Transverse colon (tissue), 4 donors: ENCODE results near the gene GNG11. TPM values are rescaled to one million over a fixed set of nuclear protein-coding genes. Genes with fewer than 3 reads are reported as not detected.

Experiments
- DNase-seq: peaks from one replicate; pipeline ENCODE4 v3.0.0-alpha.2; 2019
- H3K27ac ChIP-seq, 4 donors: fragments of 200-600 bp; sonication (generic); 2 replicates each; pipeline ENCODE4 v1.5.1; 2016 to 2018; ENCODE audit warnings: inconsistent platforms in 4 of 4
- H3K27me3 ChIP-seq: fragments of 200-600 bp; sonication (generic); 2 replicates; pipeline ENCODE4 v1.5.1; 2017; ENCODE audit warnings: inconsistent platforms
- H3K36me3 ChIP-seq, 4 donors: fragments of 200-600 bp; sonication (generic); 2 replicates each; pipeline ENCODE4 v1.5.1; 2017 to 2019; ENCODE audit warnings: inconsistent platforms in 4 of 4
- H3K4me1 ChIP-seq, 4 donors: fragments of 200-600 bp; sonication (generic); 2 replicates each; pipeline ENCODE4 v1.5.1; 2017 to 2020; ENCODE audit warnings: inconsistent platforms in 4 of 4
- H3K4me3 ChIP-seq, 4 donors: fragments of 200-600 bp; sonication (generic); 1 replicate in 1 of 4; 2 replicates in 3 of 4; pipeline versions ENCODE4 v1.5.1 to v1.6.1; 2017 to 2019; ENCODE audit warnings: inconsistent platforms in 4 of 4
- H3K9me3 ChIP-seq, 2 donors: fragments of 200-600 bp; sonication (generic); 2 replicates each; pipeline ENCODE4 v1.5.1; 2017 to 2019; ENCODE audit warnings: inconsistent platforms in 2 of 2
- CTCF ChIP-seq, 5 experiments: fragments of 200-600 bp in 3 of 5; fragments of 450-650 bp in 2 of 5; sonication (generic) in 3 of 5; IDR thresholded peaks; 1 replicate in 2 of 5; 2 replicates in 3 of 5; pipeline ENCODE4 v1.5.1; 2016 to 2017; ENCODE audit warnings: antibody characterized with exemption in 5 of 5, inconsistent platforms in 3 of 5, mild to moderate bottlenecking in 2 of 5, moderate library complexity in 1 of 5
- EP300 ChIP-seq: sonication (generic); formaldehyde crosslinking; IDR thresholded peaks from one replicate; pipeline ENCODE4 v1.6.1; 2017; ENCODE audit warnings: antibody characterized with exemption, low read depth
- POLR2A ChIP-seq: fragments of 450-650 bp; IDR thresholded peaks from one replicate; pipeline ENCODE4 v1.6.1; 2016; ENCODE audit warnings: antibody characterized with exemption, mild to moderate bottlenecking, moderate library complexity
- POLR2AphosphoS5 ChIP-seq, 3 donors: sonication (generic); formaldehyde crosslinking; IDR thresholded peaks; one replicate each; pipeline ENCODE4 v1.6.1; 2016; ENCODE audit warnings: antibody characterized with exemption in 3 of 3
- WGBS, 2 donors: methylation state at CpG; one replicate each; pipeline ENCODE4 v1.1.5; 2018; ENCODE audit warnings: low coverage in 1 of 2; 5-methylcytosine and 5-hydroxymethylcytosine counted together
- in situ Hi-C, 4 donors: fragments of 200-750 bp; cut with MboI; loops; one replicate each; pipeline versions ENCODE4 v1.15.0 to v1.15.1; 2017; ENCODE audit warnings: low sequenced_read_pairs in 3 of 4, low pct_ligation_motif_present in 1 of 4, low pct_unique_long_range_greater_than_20kb in 1 of 4
- intact Hi-C: fragments of 100-400 bp; cut with DNase I; formaldehyde crosslinking; loops from one replicate; pipeline ENCODE4 v1.15.1; 2023; ENCODE audit warnings: low total_unique reads
- small RNA-seq, 4 donors: library from RNA; depleted of rRNA; stranded (forward); fragments of <200 nt; gene quantifications; one replicate each; pipeline ENCODE3, GENCODE V24; 2016
- total RNA-seq, 4 donors: library from RNA; depleted of rRNA; stranded (reverse); fragments of >200 nt; gene quantifications; one replicate each; pipeline ENCODE4 v1.1.0, GENCODE V29; 2016

The GNG11 gene
- total RNA-seq, 4 donors from 2014 or later: 3.0 to 6.2 (median 4.7) TPM

GRCh38 chr7:93973134-93973533 is 51.6 kb downstream of the GNG11 start:
- Histone ChIP-seq H3K27me3 (no peaks in the 10 kb centered on the region), H3K4me1 (no peaks in the 10 kb centered on the region), H3K27ac (no peak overlapping the region), H3K36me3 (no peaks in the 10 kb centered on the region), H3K4me3 (no peak overlapping the region), H3K9me3 (no peaks in the 10 kb centered on the region)
- intact Hi-C loops (no loop called here), in situ Hi-C loops (no loop called here)
- TF ChIP-seq POLR2A (no peak), EP300 (no peak), CTCF (IDR thresholded peaks at IDR 0.05) (no peak), POLR2AphosphoS5 (IDR thresholded peaks at IDR 0.05) (no peak)
- no peak for DNase-seq
- WGBS, 2 donors: 91 to 100% methylated on average over 1 of the region's 1 CpG

GRCh38 chr7:93977211-93977950 is 55.8 kb downstream of the GNG11 start:
- H3K27me3 ChIP-seq: no peaks in the 10 kb centered on the region
- intact Hi-C loops: no loop called here
- WGBS, 2 donors: 67 to 70% methylated on average over 6 to 7 of the region's 7 CpGs

More at GRCh38 chr7:93977211-93977950, 55.8 kb downstream of the GNG11 start:
- TF ChIP-seq POLR2AphosphoS5 (IDR thresholded peaks at IDR 0.05) (no peak), EP300 (no peak), CTCF (IDR thresholded peaks at IDR 0.05) (no peak), POLR2A (no peak)
- no peak overlapping the region for H3K4me3 ChIP-seq
- H3K36me3 ChIP-seq: no peaks in the 10 kb centered on the region
- peaks cover 0 to 4% (median 0%) of the 10 kb centered on the region in 4 donors for H3K4me1 ChIP-seq
- DNase-seq: no peak
- no peaks in the 10 kb centered on the region for H3K9me3 ChIP-seq
- H3K27ac ChIP-seq: no peak overlapping the region
- in situ Hi-C loops: no loop called here

Small RNA genes lying within 50 kb of the gene (small RNA-seq; reads per million reads assigned to genes)
- gene AC002076.2: 0 reads per million in 4 donors

Other genes starting within 250 kb of the GNG11 start
- gene TFPI2, start 31.0 kb upstream of the GNG11 start, total RNA-seq: under 1 TPM in 3 of 4 donors, not detected in 1; 0.40 to 0.79 (median 0.68) TPM
- not detected for gene GNGT1, start 15.2 kb upstream of the GNG11 start, total RNA-seq
- 10 to 100 TPM; 15.7 to 28.9 (median 21.2) TPM for gene BET1, start 82.6 kb downstream of the GNG11 start, total RNA-seq